AG10803 (cell line): Measurements from ENCODE around the gene PAEP.

Experiments
- DNase-seq: peaks from one replicate; pipeline ENCODE4 v3.0.0; 2010; ENCODE audit warnings: low read depth
- H3K4me3 ChIP-seq: 2 replicates; pipeline ENCODE4 v1.5.1; 2011; ENCODE audit warnings: mild to moderate bottlenecking, low read length, control low read depth
- TF ChIP-seq, protein P1 (sequence below): conservative IDR thresholded peaks from 2 replicates; pipeline ENCODE4 v1.5.1; 2011; ENCODE audit warnings: mild to moderate bottlenecking, low read length, control low read depth, inconsistent platforms

PAEP gene

GRCh38 chr9:135611142-135611874 lies 49.8 kb downstream of the PAEP start:
- TF ChIP-seq, protein P1, sequence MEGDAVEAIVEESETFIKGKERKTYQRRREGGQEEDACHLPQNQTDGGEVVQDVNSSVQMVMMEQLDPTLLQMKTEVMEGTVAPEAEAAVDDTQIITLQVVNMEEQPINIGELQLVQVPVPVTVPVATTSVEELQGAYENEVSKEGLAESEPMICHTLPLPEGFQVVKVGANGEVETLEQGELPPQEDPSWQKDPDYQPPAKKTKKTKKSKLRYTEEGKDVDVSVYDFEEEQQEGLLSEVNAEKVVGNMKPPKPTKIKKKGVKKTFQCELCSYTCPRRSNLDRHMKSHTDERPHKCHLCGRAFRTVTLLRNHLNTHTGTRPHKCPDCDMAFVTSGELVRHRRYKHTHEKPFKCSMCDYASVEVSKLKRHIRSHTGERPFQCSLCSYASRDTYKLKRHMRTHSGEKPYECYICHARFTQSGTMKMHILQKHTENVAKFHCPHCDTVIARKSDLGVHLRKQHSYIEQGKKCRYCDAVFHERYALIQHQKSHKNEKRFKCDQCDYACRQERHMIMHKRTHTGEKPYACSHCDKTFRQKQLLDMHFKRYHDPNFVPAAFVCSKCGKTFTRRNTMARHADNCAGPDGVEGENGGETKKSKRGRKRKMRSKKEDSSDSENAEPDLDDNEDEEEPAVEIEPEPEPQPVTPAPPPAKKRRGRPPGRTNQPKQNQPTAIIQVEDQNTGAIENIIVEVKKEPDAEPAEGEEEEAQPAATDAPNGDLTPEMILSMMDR: no peak
- no peak overlapping the region for H3K4me3 ChIP-seq
- no peak for DNase-seq

- DNase-seq: no peak
- TF ChIP-seq, protein P1: no peak
- no peak overlapping the region for H3K4me3 ChIP-seq
These were observed 50.3 kb downstream of the PAEP start for GRCh38 chr9:135611875-135612209.

- TF ChIP-seq, protein P1: no peak
- DNase-seq: no peak
- no peak overlapping the region for H3K4me3 ChIP-seq
These were observed 50.9 kb downstream of the PAEP start for GRCh38 chr9:135612437-135612836.

DNA sequence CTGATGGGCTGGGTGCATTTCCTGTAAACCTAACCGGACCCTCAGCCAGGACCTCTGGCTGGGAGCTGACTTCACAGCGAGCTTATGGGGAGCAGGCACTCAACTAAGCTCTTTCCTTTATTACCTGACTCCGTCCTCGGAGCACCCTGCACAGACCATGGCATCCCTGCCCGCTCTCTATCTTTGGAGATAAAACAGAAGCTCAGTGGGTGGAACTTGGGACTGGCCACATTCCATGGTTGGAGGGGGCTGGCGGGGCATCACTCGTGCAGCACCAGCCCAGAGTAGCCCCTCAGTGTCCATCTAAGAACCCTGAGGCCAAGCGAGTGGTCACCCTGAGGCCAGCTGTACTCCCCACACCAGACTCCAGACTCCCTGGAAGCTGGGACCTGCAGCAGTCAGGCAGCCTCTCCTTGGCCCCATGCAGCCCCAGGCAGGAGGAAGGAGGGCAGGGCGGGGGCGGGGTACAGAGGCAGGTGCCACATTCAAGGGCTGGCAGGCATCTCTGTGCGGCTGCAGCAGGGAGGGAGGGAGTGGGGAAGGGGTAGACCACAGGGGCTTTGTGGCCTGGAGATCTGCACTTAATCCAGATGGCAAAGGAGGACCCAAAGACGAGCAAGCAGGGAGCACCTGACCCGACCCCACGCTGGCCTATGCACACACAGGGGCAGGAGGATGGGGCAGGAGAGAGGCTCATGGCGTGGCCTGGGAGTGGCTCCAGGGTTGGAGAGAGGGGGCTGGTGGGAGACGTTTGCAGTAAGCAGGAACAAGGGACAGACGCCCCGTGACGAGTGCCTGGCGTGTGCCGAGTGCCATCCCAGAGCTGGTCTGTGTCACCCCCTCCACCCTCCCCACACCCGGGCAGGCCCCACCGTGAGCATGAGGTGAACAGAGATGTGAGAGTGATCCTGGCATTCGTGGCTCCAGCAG lies 51.7 kb downstream of the PAEP start:
- H3K4me3 ChIP-seq: no peak overlapping the region
- TF ChIP-seq, protein P1: no peak
- no peak for DNase-seq

GRCh38 chr9:135613946-135614805 lies 52.6 kb downstream of the PAEP start:
- TF ChIP-seq, protein P1: no peak
- DNase-seq: no peak
- no peak overlapping the region for H3K4me3 ChIP-seq

DNA sequence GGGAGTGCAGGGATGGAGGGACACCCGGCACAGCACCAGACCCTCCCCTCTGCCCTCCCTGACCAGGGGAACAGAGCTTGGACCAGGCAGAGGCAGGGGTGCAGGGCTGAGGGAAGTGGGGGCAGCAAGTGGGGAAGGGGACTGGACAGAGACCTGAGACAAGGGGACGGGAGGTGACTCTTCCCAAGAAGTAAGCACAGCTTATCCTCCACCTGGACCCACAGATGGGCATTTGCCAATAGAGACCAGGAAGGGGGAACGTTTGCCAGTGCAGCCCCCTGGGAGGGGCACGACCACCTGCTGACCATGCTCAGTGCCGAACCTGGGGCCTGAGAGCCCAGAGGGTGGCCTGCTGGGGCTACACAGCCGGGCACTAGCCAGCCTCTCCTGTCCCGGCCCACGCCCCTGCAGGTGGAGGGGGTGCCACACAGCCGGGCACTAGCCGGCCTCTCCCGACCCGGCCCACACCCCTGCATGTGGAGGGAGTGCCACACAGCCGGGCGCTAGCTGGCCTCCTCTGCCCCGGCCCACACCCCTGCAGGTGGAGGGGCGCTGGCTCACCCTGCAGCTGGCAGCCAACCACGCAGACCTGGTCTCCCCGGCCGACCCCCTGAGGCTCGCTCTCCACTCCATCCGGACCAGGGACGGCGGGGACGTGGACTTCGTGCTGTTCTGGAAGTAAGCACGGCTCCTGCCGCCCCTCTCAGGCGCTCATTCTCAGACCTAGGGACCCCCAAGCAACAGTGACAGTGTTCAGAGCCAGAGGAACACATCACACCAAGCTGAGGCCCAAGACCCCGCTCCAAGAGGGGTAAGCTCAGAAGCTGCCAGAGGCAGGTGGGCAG lies 53.5 kb downstream of the PAEP start:
- DNase-seq: no peak
- TF ChIP-seq, protein P1: no peak
- H3K4me3 ChIP-seq: no peak overlapping the region
